GM23338 (cell line): ENCODE data around the gene AHNAK2. TPM values are rescaled to one million over a fixed set of nuclear protein-coding genes. Genes with fewer than 3 reads are reported as not detected.

Source experiments
- ATAC-seq: fragments of 200-7000 bp; cut with Tn5 transposase; 3 replicates; pipeline ENCODE4 v1.9.1; 2020
- DNase-seq: peaks from one replicate; pipeline ENCODE4 v3.0.0-alpha.2; 2015; ENCODE audit warnings: low spot score
- H2AFZ ChIP-seq: fragments of 200-600 bp; sonication (generic); 2 replicates; pipeline ENCODE4 v1.8.0; 2016; ENCODE audit warnings: antibody characterized with exemption, mild to moderate bottlenecking, moderate library complexity
- H3F3A ChIP-seq: fragments of 200-600 bp; sonication (generic); replicated peaks from 2 replicates; pipeline ENCODE4 v1.8.0; 2017; ENCODE audit warnings: antibody characterized with exemption, mixed run types, low read depth
- H3K27ac ChIP-seq: fragments of 200-600 bp; sonication (generic); 2 replicates; pipeline ENCODE4 v1.6.1; 2016; ENCODE audit warnings: low read depth
- H3K27me3 ChIP-seq: fragments of 200-600 bp; sonication (generic); 2 replicates; pipeline ENCODE4 v1.8.0; 2016; ENCODE audit warnings: mild to moderate bottlenecking, mixed run types, moderate library complexity; ENCODE audit not compliant: insufficient read depth
- H3K36me3 ChIP-seq: fragments of 200-600 bp; sonication (generic); 2 replicates; pipeline ENCODE4 v1.8.0; 2016; ENCODE audit warnings: mild to moderate bottlenecking; ENCODE audit not compliant: insufficient read depth
- H3K4me1 ChIP-seq: fragments of 200-600 bp; sonication (generic); 2 replicates; pipeline ENCODE4 v1.8.0; 2016; ENCODE audit warnings: mild to moderate bottlenecking, moderate library complexity; ENCODE audit not compliant: insufficient read depth
- H3K4me2 ChIP-seq: fragments of 200-600 bp; sonication (generic); 2 replicates; pipeline ENCODE4 v1.7.1; 2017; ENCODE audit warnings: mixed run types
- H3K4me3 ChIP-seq: fragments of 200-600 bp; sonication (generic); 2 replicates; pipeline ENCODE4 v1.6.1; 2016; ENCODE audit warnings: mixed run types
- H3K79me2 ChIP-seq: fragments of 200-600 bp; sonication (generic); replicated peaks from 2 replicates; pipeline ENCODE4 v1.8.0; 2017; ENCODE audit warnings: mild to moderate bottlenecking; ENCODE audit not compliant: insufficient read depth
- H3K9me2 ChIP-seq: fragments of 200-600 bp; sonication (generic); 2 replicates; pipeline ENCODE4 v1.8.0; 2017; ENCODE audit not compliant: insufficient read depth
- H4K20me1 ChIP-seq: fragments of 200-600 bp; sonication (generic); replicated peaks from 2 replicates; pipeline ENCODE4 v1.8.0; 2017; ENCODE audit warnings: mild to moderate bottlenecking; ENCODE audit not compliant: insufficient read depth
- H3K27ac Mint-ChIP-seq: 2 replicates; pipeline ENCODE4 v1.8.0; 2020; ENCODE audit warnings: inconsistent platforms, mild to moderate bottlenecking, moderate library complexity, mixed read lengths
- H3K27me3 Mint-ChIP-seq: 3 replicates; pipeline ENCODE4 v1.8.0; 2022; ENCODE audit warnings: low read depth, mild to moderate bottlenecking, moderate library complexity, mixed read lengths, inconsistent platforms; ENCODE audit not compliant: insufficient read depth, poor library complexity
- H3K36me3 Mint-ChIP-seq: 3 replicates; pipeline ENCODE4 v1.8.0; 2021; ENCODE audit warnings: low read depth, mild to moderate bottlenecking, inconsistent platforms, moderate library complexity, mixed read lengths
- H3K4me1 Mint-ChIP-seq: 3 replicates; pipeline ENCODE4 v1.8.0; 2020; ENCODE audit warnings: mild to moderate bottlenecking, inconsistent platforms, mixed read lengths
- H3K4me3 Mint-ChIP-seq: 3 replicates; pipeline ENCODE4 v1.8.0; 2021; ENCODE audit warnings: moderate library complexity, mild to moderate bottlenecking, inconsistent platforms, mixed read lengths
- H3K9me3 Mint-ChIP-seq: 3 replicates; pipeline ENCODE4 v1.8.0; 2020; ENCODE audit warnings: moderate library complexity, mild to moderate bottlenecking, inconsistent platforms, mixed read lengths
- CREB1 ChIP-seq: fragments of 250-450 bp; sonication (Bioruptor Pico); IDR thresholded peaks from 2 replicates; pipeline ENCODE4 v1.5.0; 2020; ENCODE audit warnings: low read depth, mild to moderate bottlenecking, moderate library complexity
- CTCF ChIP-seq, 2 experiments: fragments of 200-600 bp in 1 of 2; sonication (generic) in 1 of 2; conservative IDR thresholded peaks; 2 replicates each; pipeline versions ENCODE4 v1.5.1 to v1.6.1; 2016 to 2017; ENCODE audit warnings: antibody characterized with exemption in 2 of 2, low read depth in 2 of 2, mild to moderate bottlenecking in 2 of 2, moderate library complexity in 1 of 2
- ETS1 ChIP-seq: IDR thresholded peaks from 2 replicates; pipeline ENCODE4 v1.6.1; 2016; ENCODE audit warnings: antibody characterized with exemption
- EZH2 ChIP-seq: fragments of 200-600 bp; sonication (generic); IDR thresholded peaks from one replicate; pipeline ENCODE4 v1.8.0; 2017; ENCODE audit warnings: antibody characterized with exemption, mild to moderate bottlenecking, low read depth; ENCODE audit not compliant: unreplicated experiment
- EZH2phosphoT487 ChIP-seq: fragments of 200-600 bp; sonication (generic); IDR thresholded peaks from one replicate; pipeline ENCODE4 v1.8.1; 2018; ENCODE audit warnings: antibody characterized with exemption; ENCODE audit not compliant: unreplicated experiment
- JUNB ChIP-seq: IDR thresholded peaks from one replicate; pipeline ENCODE4 v1.6.1; 2016; ENCODE audit warnings: antibody characterized with exemption; ENCODE audit not compliant: unreplicated experiment
- NANOG ChIP-seq: IDR thresholded peaks from 2 replicates; pipeline ENCODE4 v1.6.1; 2016; ENCODE audit warnings: antibody characterized with exemption, borderline replicate concordance
- POLR2AphosphoS5 ChIP-seq: IDR thresholded peaks from 2 replicates; pipeline ENCODE4 v1.6.1; 2016; ENCODE audit warnings: antibody characterized with exemption, low read depth
- STAT1 ChIP-seq: IDR thresholded peaks from one replicate; pipeline ENCODE4 v1.6.1; 2016; ENCODE audit warnings: antibody characterized with exemption; ENCODE audit not compliant: unreplicated experiment
- ZNF114 ChIP-seq: fragments of 250-450 bp; sonication (Bioruptor Pico); IDR thresholded peaks from 2 replicates; pipeline ENCODE4 v1.5.0; 2020; ENCODE audit warnings: mild to moderate bottlenecking, moderate library complexity
- ZNF331 ChIP-seq: fragments of 250-450 bp; sonication (Bioruptor Pico); IDR thresholded peaks from 2 replicates; pipeline ENCODE4 v1.5.0; 2020; ENCODE audit warnings: low read depth, mild to moderate bottlenecking, moderate library complexity
- ZNF462 ChIP-seq: fragments of 250-450 bp; sonication (Bioruptor Pico); IDR thresholded peaks from 2 replicates; pipeline ENCODE4 v1.5.0; 2020; ENCODE audit warnings: mild to moderate bottlenecking, moderate library complexity
- polyA plus RNA-seq: library from polyadenylated mRNA; unstranded; fragments of >200 nt; fragmentation: Nextera tagmentation; extraction: Ambion mirVana; gene quantifications from 2 replicates; pipeline ENCODE4 v1.2.1, GENCODE V29; 2016
- total RNA-seq: library from RNA; depleted of rRNA; stranded (reverse); fragments of >200 nt; shearing (Covaris generic); gene quantifications from 2 replicates; pipeline ENCODE4 v1.2.3, GENCODE V29; 2014
- TF ChIP-seq, protein P1 (sequence below): IDR thresholded peaks from one replicate; pipeline ENCODE4 v1.6.1; 2018; ENCODE audit warnings: antibody characterized with exemption; ENCODE audit not compliant: unreplicated experiment

AHNAK2 gene
- total and polyA plus RNA-seq, 2 experiments from 2014 or later: 1.1 to 2.6 TPM

DNA sequence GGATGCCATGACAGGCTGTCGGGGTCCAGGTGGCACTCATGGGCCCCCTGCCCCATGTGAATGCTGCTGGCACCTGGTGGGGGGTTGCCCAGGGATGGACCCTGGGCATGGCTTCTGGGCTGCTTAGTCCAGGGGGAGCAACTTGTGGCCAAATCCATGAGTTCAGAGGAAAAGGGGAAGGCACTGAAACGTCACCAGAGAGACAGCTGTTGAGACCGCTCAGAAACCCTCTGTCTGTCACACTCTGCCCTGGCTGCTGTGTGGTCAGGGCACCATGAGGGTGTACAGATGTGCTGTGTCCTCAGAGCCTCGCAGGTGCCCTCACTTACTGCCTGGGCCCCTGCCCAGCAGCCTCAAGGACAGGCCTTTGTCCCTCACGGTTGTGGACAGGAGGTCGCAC, 16.8 kb upstream of the AHNAK2 start:
- H3K79me2 ChIP-seq: no peaks in the 10 kb centered on the region
- no peak for DNase-seq
- H3K4me3 ChIP-seq: no peak overlapping the region
- no peaks in the 10 kb centered on the region for H3K27me3 ChIP-seq
- Mint-ChIP-seq H3K9me3 (no peaks in the 10 kb centered on the region; the same call in 2 of the 3 replicates), H3K4me1 (no peaks in the 10 kb centered on the region; the same call in 2 of the 3 replicates), H3K27me3 (peaks cover 11% of the 10 kb centered on the region), H3K27ac (no peak overlapping the region), H3K4me3 (no peak overlapping the region), H3K36me3 (peaks cover 13% of the 10 kb centered on the region; the same call in 2 of the 3 replicates)
- no peak overlapping the region for H3K27ac ChIP-seq
- no peaks in the 10 kb centered on the region for H3K4me1 ChIP-seq
- H3K9me2 ChIP-seq: no peaks in the 10 kb centered on the region
- H3F3A ChIP-seq: no peaks in the 10 kb centered on the region
- no peak overlapping the region for H2AFZ ChIP-seq
- no peaks in the 10 kb centered on the region for H4K20me1 ChIP-seq
- H3K36me3 ChIP-seq: no peaks in the 10 kb centered on the region
- ATAC-seq: no peak
- no peak overlapping the region for H3K4me2 ChIP-seq
- no peak for TF ChIP-seq EZH2
- TF ChIP-seq ETS1: no peak
- no peak for TF ChIP-seq ZNF462 (CRISPR knock-in tag)
- no peak for TF ChIP-seq JUNB
- TF ChIP-seq CREB1: no peak
- no peak for TF ChIP-seq STAT1
- no peak for TF ChIP-seq CTCF (conservative IDR thresholded peaks at IDR 0.05; ENCODE audit: low read depth in 2 of 2)
- no peak for TF ChIP-seq ZNF114 (CRISPR knock-in tag)
- TF ChIP-seq, protein P1, sequence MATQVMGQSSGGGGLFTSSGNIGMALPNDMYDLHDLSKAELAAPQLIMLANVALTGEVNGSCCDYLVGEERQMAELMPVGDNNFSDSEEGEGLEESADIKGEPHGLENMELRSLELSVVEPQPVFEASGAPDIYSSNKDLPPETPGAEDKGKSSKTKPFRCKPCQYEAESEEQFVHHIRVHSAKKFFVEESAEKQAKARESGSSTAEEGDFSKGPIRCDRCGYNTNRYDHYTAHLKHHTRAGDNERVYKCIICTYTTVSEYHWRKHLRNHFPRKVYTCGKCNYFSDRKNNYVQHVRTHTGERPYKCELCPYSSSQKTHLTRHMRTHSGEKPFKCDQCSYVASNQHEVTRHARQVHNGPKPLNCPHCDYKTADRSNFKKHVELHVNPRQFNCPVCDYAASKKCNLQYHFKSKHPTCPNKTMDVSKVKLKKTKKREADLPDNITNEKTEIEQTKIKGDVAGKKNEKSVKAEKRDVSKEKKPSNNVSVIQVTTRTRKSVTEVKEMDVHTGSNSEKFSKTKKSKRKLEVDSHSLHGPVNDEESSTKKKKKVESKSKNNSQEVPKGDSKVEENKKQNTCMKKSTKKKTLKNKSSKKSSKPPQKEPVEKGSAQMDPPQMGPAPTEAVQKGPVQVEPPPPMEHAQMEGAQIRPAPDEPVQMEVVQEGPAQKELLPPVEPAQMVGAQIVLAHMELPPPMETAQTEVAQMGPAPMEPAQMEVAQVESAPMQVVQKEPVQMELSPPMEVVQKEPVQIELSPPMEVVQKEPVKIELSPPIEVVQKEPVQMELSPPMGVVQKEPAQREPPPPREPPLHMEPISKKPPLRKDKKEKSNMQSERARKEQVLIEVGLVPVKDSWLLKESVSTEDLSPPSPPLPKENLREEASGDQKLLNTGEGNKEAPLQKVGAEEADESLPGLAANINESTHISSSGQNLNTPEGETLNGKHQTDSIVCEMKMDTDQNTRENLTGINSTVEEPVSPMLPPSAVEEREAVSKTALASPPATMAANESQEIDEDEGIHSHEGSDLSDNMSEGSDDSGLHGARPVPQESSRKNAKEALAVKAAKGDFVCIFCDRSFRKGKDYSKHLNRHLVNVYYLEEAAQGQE: no peak
- TF ChIP-seq POLR2AphosphoS5: no peak
- no peak for TF ChIP-seq ZNF331 (CRISPR knock-in tag)
- no peak for TF ChIP-seq NANOG
- TF ChIP-seq EZH2phosphoT487: no peak
